ENCODE data around the gene TRIM17.
A peak's percentile ranks its signal among the peaks of the same experiment; 100 is the strongest.

The TRIM17 gene

GRCh38 chr1:228445490-228445842, 28.8 kb upstream of the TRIM17 start:
- H3K27ac ChIP-seq (ENCODE audit: low read length), result no peak overlapping the region
- no peaks in the 10 kb centered on the region; the same call in 1 of the 2 replicates for H3K27me3 ChIP-seq (replicated peaks; ENCODE audit: insufficient read depth, low read length)
- H3F3A ChIP-seq (ENCODE audit: insufficient read depth, low read length), result no peaks in the 10 kb centered on the region
- no peaks in the 10 kb centered on the region for H3K36me3 ChIP-seq (replicated peaks; ENCODE audit: insufficient read depth, low read length)
- H2AFZ ChIP-seq (ENCODE audit: low read length), result peak overlapping the region; percentile 55
- no peaks in the 10 kb centered on the region for H3K9me2 ChIP-seq (replicated peaks; ENCODE audit: insufficient read depth, low read length)
- H3K9me3 ChIP-seq (replicated peaks; ENCODE audit: insufficient read depth, low read length), result no peaks in the 10 kb centered on the region
- H3K4me3 ChIP-seq (ENCODE audit: low read length), result peak overlapping the region; percentile 49
- no peaks in the 10 kb centered on the region for H4K20me1 ChIP-seq (ENCODE audit: insufficient read depth, low read length)
- no peaks in the 10 kb centered on the region for H3K4me1 ChIP-seq (ENCODE audit: low read length)
- TF ChIP-seq EZH2 (optimal IDR thresholded peaks at IDR 0.05; ENCODE audit: low read depth, low read length) (no peak), EZH2phosphoT487 (IDR thresholded peaks at IDR 0.05; ENCODE audit: low read length) (no peak), CTCF (IDR thresholded peaks at IDR 0.05; ENCODE audit: low read length) (no peak)
- no peak for DNase-seq
- no peak overlapping the region for H3K9ac ChIP-seq (ENCODE audit: low read length)
- H3K79me2 ChIP-seq (ENCODE audit: low read length), result no peaks in the 10 kb centered on the region
- peak overlapping the region; percentile 58 for H3K4me2 ChIP-seq (ENCODE audit: low read depth, low read length)

- Histone ChIP-seq H3K79me2 (ENCODE audit: low read length) (no peaks in the 10 kb centered on the region), H3K36me3 (replicated peaks; ENCODE audit: insufficient read depth, low read length) (no peaks in the 10 kb centered on the region), H3K9me2 (replicated peaks; ENCODE audit: insufficient read depth, low read length) (no peaks in the 10 kb centered on the region), H3K4me1 (ENCODE audit: low read length) (no peaks in the 10 kb centered on the region), H3K4me2 (ENCODE audit: low read depth, low read length) (no peak overlapping the region), H3K27ac (ENCODE audit: low read length) (no peak overlapping the region), H3K9ac (ENCODE audit: low read length) (no peak overlapping the region), H2AFZ (ENCODE audit: low read length) (no peak overlapping the region), H4K20me1 (ENCODE audit: insufficient read depth, low read length) (no peaks in the 10 kb centered on the region), H3K4me3 (ENCODE audit: low read length) (no peak overlapping the region), H3F3A (ENCODE audit: insufficient read depth, low read length) (no peaks in the 10 kb centered on the region), H3K27me3 (replicated peaks; ENCODE audit: insufficient read depth, low read length) (no peaks in the 10 kb centered on the region; the same call in 1 of the 2 replicates), H3K9me3 (replicated peaks; ENCODE audit: insufficient read depth, low read length) (no peaks in the 10 kb centered on the region)
- DNase-seq, result no peak
- TF ChIP-seq EZH2phosphoT487 (IDR thresholded peaks at IDR 0.05; ENCODE audit: low read length) (no peak), CTCF (IDR thresholded peaks at IDR 0.05; ENCODE audit: low read length) (no peak), EZH2 (optimal IDR thresholded peaks at IDR 0.05; ENCODE audit: low read depth, low read length) (no peak)
Measured at GRCh38 chr1:228443395-228443794, 26.7 kb upstream of the TRIM17 start.

- Histone ChIP-seq H3K27ac (ENCODE audit: low read length) (no peak overlapping the region), H2AFZ (ENCODE audit: low read length) (no peak overlapping the region), H3K9ac (ENCODE audit: low read length) (no peak overlapping the region), H3K9me2 (replicated peaks; ENCODE audit: insufficient read depth, low read length) (no peaks in the 10 kb centered on the region), H3K9me3 (replicated peaks; ENCODE audit: insufficient read depth, low read length) (no peaks in the 10 kb centered on the region), H3K36me3 (replicated peaks; ENCODE audit: insufficient read depth, low read length) (no peaks in the 10 kb centered on the region), H3K79me2 (ENCODE audit: low read length) (no peaks in the 10 kb centered on the region), H3K4me1 (ENCODE audit: low read length) (no peaks in the 10 kb centered on the region), H3K4me3 (ENCODE audit: low read length) (no peak overlapping the region), H3F3A (ENCODE audit: insufficient read depth, low read length) (no peaks in the 10 kb centered on the region), H3K4me2 (ENCODE audit: low read depth, low read length) (no peak overlapping the region), H3K27me3 (replicated peaks; ENCODE audit: insufficient read depth, low read length) (no peaks in the 10 kb centered on the region), H4K20me1 (ENCODE audit: insufficient read depth, low read length) (no peaks in the 10 kb centered on the region)
- no peak for DNase-seq
- TF ChIP-seq EZH2phosphoT487 (IDR thresholded peaks at IDR 0.05; ENCODE audit: low read length) (no peak), CTCF (IDR thresholded peaks at IDR 0.05; ENCODE audit: low read length) (no peak), EZH2 (optimal IDR thresholded peaks at IDR 0.05; ENCODE audit: low read depth, low read length) (no peak)
Measured at GRCh38 chr1:228440761-228441500, 24.3 kb upstream of the TRIM17 start.
